HG03469 (cell line): ENCODE measurements around the gene HOXB2.

Source experiments
- ATAC-seq: cut with Tn5 transposase; IDR thresholded peaks from one replicate; pipeline ENCODE4 v1.9.1; 2021; ENCODE audit warnings: mild to moderate bottlenecking, moderate library complexity, moderate number of reproducible peaks; ENCODE audit not compliant: unreplicated experiment

HOXB2 gene

GRCh38 chr17:48494335-48494734 is 50.6 kb downstream of the HOXB2 start:
- ATAC-seq = no peak
